Neural cell (in vitro differentiated cells): ENCODE results near the gene ADIG.

Source experiments
- CTCF ChIP-seq: fragments of 450-650 bp; IDR thresholded peaks from 2 replicates; pipeline ENCODE4 v1.5.1; 2014; ENCODE audit warnings: antibody characterized with exemption, mild to moderate bottlenecking, moderate library complexity; ENCODE audit not compliant: poor library complexity, severe bottlenecking
- EP300 ChIP-seq: fragments of 450-650 bp; conservative IDR thresholded peaks from 2 replicates; pipeline ENCODE4 v1.6.1; 2014; ENCODE audit warnings: antibody characterized with exemption, mild to moderate bottlenecking, moderate library complexity; ENCODE audit not compliant: poor library complexity, severe bottlenecking
- EZH2 ChIP-seq: fragments of 200-600, 300-800 bp; shearing (Covaris generic), sonication (generic); IDR thresholded peaks from 2 replicates; pipeline ENCODE4 v1.6.1; 2014; ENCODE audit warnings: antibody characterized with exemption, low read length, borderline replicate concordance, mild to moderate bottlenecking; ENCODE audit not compliant: insufficient read depth, poor library complexity, severe bottlenecking
- POLR2AphosphoS5 ChIP-seq: IDR thresholded peaks from 2 replicates; pipeline ENCODE4 v1.6.1; 2012
- TF ChIP-seq, protein P1 (sequence below): IDR thresholded peaks from 2 replicates; pipeline ENCODE4 v1.6.1; 2012; ENCODE audit warnings: borderline replicate concordance

GRCh38 chr20:38633577-38634093, 52.6 kb downstream of the ADIG start:
- TF ChIP-seq CTCF, result peak; percentile 72
- TF ChIP-seq EZH2, result no peak
- TF ChIP-seq, protein P1, sequence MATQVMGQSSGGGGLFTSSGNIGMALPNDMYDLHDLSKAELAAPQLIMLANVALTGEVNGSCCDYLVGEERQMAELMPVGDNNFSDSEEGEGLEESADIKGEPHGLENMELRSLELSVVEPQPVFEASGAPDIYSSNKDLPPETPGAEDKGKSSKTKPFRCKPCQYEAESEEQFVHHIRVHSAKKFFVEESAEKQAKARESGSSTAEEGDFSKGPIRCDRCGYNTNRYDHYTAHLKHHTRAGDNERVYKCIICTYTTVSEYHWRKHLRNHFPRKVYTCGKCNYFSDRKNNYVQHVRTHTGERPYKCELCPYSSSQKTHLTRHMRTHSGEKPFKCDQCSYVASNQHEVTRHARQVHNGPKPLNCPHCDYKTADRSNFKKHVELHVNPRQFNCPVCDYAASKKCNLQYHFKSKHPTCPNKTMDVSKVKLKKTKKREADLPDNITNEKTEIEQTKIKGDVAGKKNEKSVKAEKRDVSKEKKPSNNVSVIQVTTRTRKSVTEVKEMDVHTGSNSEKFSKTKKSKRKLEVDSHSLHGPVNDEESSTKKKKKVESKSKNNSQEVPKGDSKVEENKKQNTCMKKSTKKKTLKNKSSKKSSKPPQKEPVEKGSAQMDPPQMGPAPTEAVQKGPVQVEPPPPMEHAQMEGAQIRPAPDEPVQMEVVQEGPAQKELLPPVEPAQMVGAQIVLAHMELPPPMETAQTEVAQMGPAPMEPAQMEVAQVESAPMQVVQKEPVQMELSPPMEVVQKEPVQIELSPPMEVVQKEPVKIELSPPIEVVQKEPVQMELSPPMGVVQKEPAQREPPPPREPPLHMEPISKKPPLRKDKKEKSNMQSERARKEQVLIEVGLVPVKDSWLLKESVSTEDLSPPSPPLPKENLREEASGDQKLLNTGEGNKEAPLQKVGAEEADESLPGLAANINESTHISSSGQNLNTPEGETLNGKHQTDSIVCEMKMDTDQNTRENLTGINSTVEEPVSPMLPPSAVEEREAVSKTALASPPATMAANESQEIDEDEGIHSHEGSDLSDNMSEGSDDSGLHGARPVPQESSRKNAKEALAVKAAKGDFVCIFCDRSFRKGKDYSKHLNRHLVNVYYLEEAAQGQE, result no peak
- TF ChIP-seq POLR2AphosphoS5, result no peak
- TF ChIP-seq EP300, result no peak
